ENCODE results near the gene PDIA4. TPM values are rescaled to one million over a fixed set of nuclear protein-coding genes. Genes with fewer than 3 reads are reported as not detected.

PDIA4 gene
- polyA plus RNA-seq, 1 experiment, result 173 TPM

- ChIA-PET POLR2A (no interaction called here), CTCF (interaction anchor here (0.7 to 3.8 kb wide), 2 partner anchors 12 to 27 kb away, joined by 3 to 15 read pairs; no protein-coding TSS in a partner anchor)
- Histone ChIP-seq H3K36me3 (ENCODE audit: control insufficient read depth, insufficient read depth, low read length) (no peaks in the 10 kb centered on the region), H3K27me3 (ENCODE audit: control insufficient read depth, insufficient read depth, low read length) (peaks cover 4% of the 10 kb centered on the region), H3K4me3 (ENCODE audit: low read depth, low read length) (no peak overlapping the region)
- DNase-seq (ENCODE audit: low read depth), result no peak
- no peak for TF ChIP-seq CTCF (IDR thresholded peaks at IDR 0.05; ENCODE audit: insufficient read depth, low read depth, low read length)
These were observed 50.2 kb downstream of the PDIA4 start for GRCh38 chr7:148978091-148978490.

- no peaks in the 10 kb centered on the region; the same call in 1 of the 2 replicates for H3K27me3 ChIP-seq (ENCODE audit: control insufficient read depth, insufficient read depth, low read length)
- DNase-seq (ENCODE audit: low read depth), result no peak
- no peak overlapping the region for H3K4me3 ChIP-seq (ENCODE audit: low read depth, low read length)
- POLR2A ChIA-PET, result no interaction called here
- H3K36me3 ChIP-seq (ENCODE audit: control insufficient read depth, insufficient read depth, low read length), result no peaks in the 10 kb centered on the region
- CTCF ChIA-PET, result interaction anchor here (1.2 to 3.8 kb wide), 2 partner anchors 10 to 400 kb away, joined by 3 to 15 read pairs; no protein-coding TSS in a partner anchor
- TF ChIP-seq CTCF (IDR thresholded peaks at IDR 0.05; ENCODE audit: insufficient read depth, low read depth, low read length), result no peak
These were observed 52.4 kb downstream of the PDIA4 start for GRCh38 chr7:148975896-148976295.

- TF ChIP-seq CTCF (IDR thresholded peaks at IDR 0.05; ENCODE audit: insufficient read depth, low read depth, low read length), result no peak
- Histone ChIP-seq H3K27me3 (ENCODE audit: control insufficient read depth, insufficient read depth, low read length) (no peaks in the 10 kb centered on the region; the same call in 1 of the 2 replicates), H3K36me3 (ENCODE audit: control insufficient read depth, insufficient read depth, low read length) (no peaks in the 10 kb centered on the region), H3K4me3 (ENCODE audit: low read depth, low read length) (no peak overlapping the region)
- no peak for DNase-seq (ENCODE audit: low read depth)
- CTCF ChIA-PET, result interaction anchor here (3.0 kb wide), 1 partner anchor 398 kb away, joined by 7 read pairs; no protein-coding TSS in a partner anchor
- POLR2A ChIA-PET, result no interaction called here
These were observed 55.0 kb downstream of the PDIA4 start for GRCh38 chr7:148973256-148973655.

GRCh38 chr7:148972375-148972774 lies 55.9 kb downstream of the PDIA4 start:
- POLR2A ChIA-PET, result no interaction called here

GRCh38 chr7:148967602-148968001 lies 60.7 kb downstream of the PDIA4 start:
- H3K27me3 ChIP-seq (ENCODE audit: control insufficient read depth, insufficient read depth, low read length), result no peaks in the 10 kb centered on the region
- no peak overlapping the region for H3K4me3 ChIP-seq (ENCODE audit: low read depth, low read length)
- H3K36me3 ChIP-seq (ENCODE audit: control insufficient read depth, insufficient read depth, low read length), result no peaks in the 10 kb centered on the region
- ChIA-PET CTCF (interaction anchor here (0.9 to 6.1 kb wide), 9 partner anchors 9 to 465 kb away, joined by 3 to 56 read pairs (median 8); no protein-coding TSS in a partner anchor), POLR2A (no interaction called here)
- DNase-seq (ENCODE audit: low read depth), result no peak
- no peak for TF ChIP-seq CTCF (IDR thresholded peaks at IDR 0.05; ENCODE audit: insufficient read depth, low read depth, low read length)

More at GRCh38 chr7:148972375-148972774, 55.9 kb downstream of the PDIA4 start:
- DNase-seq (ENCODE audit: low read depth), result no peak
- H3K36me3 ChIP-seq (ENCODE audit: control insufficient read depth, insufficient read depth, low read length), result no peaks in the 10 kb centered on the region
- no peak for TF ChIP-seq CTCF (IDR thresholded peaks at IDR 0.05; ENCODE audit: insufficient read depth, low read depth, low read length)
- CTCF ChIA-PET, result interaction anchor here (3.0 kb wide), 1 partner anchor 397 kb away, joined by 7 read pairs; no protein-coding TSS in a partner anchor
- H3K27me3 ChIP-seq (ENCODE audit: control insufficient read depth, insufficient read depth, low read length), result no peaks in the 10 kb centered on the region
- H3K4me3 ChIP-seq (ENCODE audit: low read depth, low read length), result no peak overlapping the region
